Left renal cortex interstitium (tissue), 4 donors: Measurements from ENCODE around the gene RRP1B. TPM values are rescaled to one million over a fixed set of nuclear protein-coding genes. Genes with fewer than 3 reads are reported as not detected.
"Not testable (repeated sequence)": the region's sequence is repeated elsewhere in the genome, so short reads cannot be mapped to it uniquely, and the experiment has no call there.

Source experiments
- DNase-seq, 4 donors: peaks; one replicate each; pipeline ENCODE4 v3.0.0-alpha.2; 2013; ENCODE audit warnings: low read depth in 4 of 4, low spot score in 2 of 4, missing footprints in 1 of 4
- polyA plus RNA-seq, 4 donors: library from polyadenylated mRNA; unstranded; fragments of 120-200 nt; gene quantifications; one replicate each; pipeline ENCODE4 v1.2.1, GENCODE V29; 2013; ENCODE audit not compliant: insufficient read length in 4 of 4

RRP1B gene
- polyA plus RNA-seq, 4 donors, result 28.0 to 32.7 (median 30.0) TPM

GRCh38 chr21:43667191-43667904 lies 8.0 kb downstream of the RRP1B start:
- DNase-seq, result no peak

GRCh38 chr21:43669828-43670605 lies 10.7 kb downstream of the RRP1B start:
- no peak for DNase-seq

GRCh38 chr21:43675871-43676270 lies 16.5 kb downstream of the RRP1B start:
- DNase-seq, result no peak

GRCh38 chr21:43676391-43676790 lies 17.0 kb downstream of the RRP1B start:
- no peak for DNase-seq

- no peak for DNase-seq
Measured at GRCh38 chr21:43679951-43680350, 20.6 kb downstream of the RRP1B start.

GRCh38 chr21:43680421-43680820 lies 21.1 kb downstream of the RRP1B start:
- DNase-seq, result not testable (repeated sequence)

GRCh38 chr21:43681650-43682049 lies 22.3 kb downstream of the RRP1B start:
- no peak for DNase-seq

- no peak for DNase-seq
Measured at GRCh38 chr21:43684424-43684823, 25.1 kb downstream of the RRP1B start.

GRCh38 chr21:43686811-43687565 lies 27.6 kb downstream of the RRP1B start:
- no peak for DNase-seq

- DNase-seq, result no peak
Measured at GRCh38 chr21:43687566-43688399, 28.4 kb downstream of the RRP1B start.

- DNase-seq, result no peak
Measured at GRCh38 chr21:43688906-43689305, 29.5 kb downstream of the RRP1B start.

GRCh38 chr21:43689556-43690337 lies 30.4 kb downstream of the RRP1B start:
- DNase-seq, result no peak

- no peak for DNase-seq
Measured at GRCh38 chr21:43690346-43690745, 31.0 kb downstream of the RRP1B start.

- DNase-seq, result no peak
Measured at GRCh38 chr21:43691086-43691795, 31.9 kb downstream of the RRP1B start.

- DNase-seq, result no peak
Measured at GRCh38 chr21:43691801-43692200, 32.4 kb downstream of the RRP1B start.

GRCh38 chr21:43692949-43693348 lies 33.6 kb downstream of the RRP1B start:
- DNase-seq, result no peak

- DNase-seq, result no peak
Measured at GRCh38 chr21:43693981-43694380, 34.6 kb downstream of the RRP1B start.

- no peak for DNase-seq
Measured at GRCh38 chr21:43694437-43695079, 35.2 kb downstream of the RRP1B start.

- DNase-seq, result no peak
Measured at GRCh38 chr21:43696214-43696613, 36.9 kb downstream of the RRP1B start.
